Activated T-helper 1 cell treated with anti-CD3 and anti-CD28 coated beads, Interleukin-2, amount 50 U/mL, for 16 hours (primary cell): Measurements from ENCODE around the gene SPTB.
A peak's percentile ranks its signal among the peaks of the same experiment; 100 is the strongest.

Source experiments
- DNase-seq, 2 donors: peaks; one replicate each; pipeline ENCODE4 v3.0.0-alpha.2; 2020; ENCODE audit warnings: low read depth in 1 of 2, low spot score in 1 of 2

Gene SPTB

GRCh38 chr14:64755781-64756221 is 123.9 kb downstream of the SPTB start:
- peak; percentile 46 to 57 for DNase-seq

DNA sequence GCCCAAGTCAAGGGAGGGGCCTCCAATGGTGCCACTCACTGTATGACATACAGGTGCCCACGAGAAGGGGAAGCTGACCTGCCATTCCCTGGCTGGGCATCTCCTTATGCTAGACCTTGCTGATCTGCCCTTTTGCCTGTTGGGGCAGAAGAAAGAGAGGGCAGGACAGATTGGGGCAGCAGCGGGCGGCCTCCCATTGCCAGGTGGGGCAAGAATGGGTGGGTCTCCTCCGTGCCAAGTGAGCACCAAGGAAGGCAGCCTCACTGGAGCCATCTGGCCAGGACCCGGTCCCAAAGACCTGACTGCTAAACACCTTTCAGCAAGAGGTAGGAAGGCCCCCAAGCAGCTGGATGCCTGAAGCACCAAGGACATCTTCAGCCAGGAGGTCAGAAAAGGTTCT is 125.0 kb downstream of the SPTB start:
- no peak for DNase-seq

DNA sequence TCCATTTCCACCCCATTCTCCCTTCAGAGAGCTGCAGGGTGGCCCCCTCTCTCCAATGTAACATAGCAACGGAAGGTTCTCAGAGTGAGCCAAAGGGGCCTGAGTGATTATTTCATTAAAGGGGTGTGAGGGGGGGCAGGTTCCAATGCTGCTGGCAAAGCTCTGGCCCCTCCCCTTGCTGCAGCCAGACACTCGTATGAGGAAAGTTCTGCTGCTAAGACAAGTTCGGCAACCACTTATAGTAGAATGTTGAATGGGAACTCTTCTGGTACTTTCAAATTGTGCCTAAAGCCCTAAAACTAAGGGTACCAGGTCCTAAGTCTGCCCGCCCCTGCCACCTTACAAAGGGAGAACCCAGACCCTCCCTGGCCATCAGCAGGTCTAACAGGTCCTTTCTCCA is 125.7 kb downstream of the SPTB start:
- no peak for DNase-seq

DNA sequence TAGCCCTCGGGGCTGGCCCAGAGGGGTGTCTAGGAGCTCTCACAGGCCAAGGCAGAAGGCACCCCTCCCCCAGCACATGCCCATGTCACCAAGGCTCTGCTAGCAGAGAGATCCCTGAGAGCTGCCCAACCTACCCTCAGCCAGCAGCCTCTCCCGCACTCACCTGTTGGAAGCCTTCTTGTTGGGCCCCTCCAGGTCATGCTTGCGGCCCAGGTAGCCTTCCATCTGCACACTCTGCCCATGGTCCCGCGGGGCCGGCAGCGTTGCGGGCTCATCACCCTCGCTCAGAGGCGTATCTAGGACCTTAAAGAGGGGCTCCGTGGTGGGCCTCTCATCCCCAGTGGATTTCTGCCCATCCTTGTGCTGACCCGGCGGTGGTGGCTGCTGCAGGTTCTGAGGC is 126.3 kb downstream of the SPTB start:
- no peak for DNase-seq

DNA sequence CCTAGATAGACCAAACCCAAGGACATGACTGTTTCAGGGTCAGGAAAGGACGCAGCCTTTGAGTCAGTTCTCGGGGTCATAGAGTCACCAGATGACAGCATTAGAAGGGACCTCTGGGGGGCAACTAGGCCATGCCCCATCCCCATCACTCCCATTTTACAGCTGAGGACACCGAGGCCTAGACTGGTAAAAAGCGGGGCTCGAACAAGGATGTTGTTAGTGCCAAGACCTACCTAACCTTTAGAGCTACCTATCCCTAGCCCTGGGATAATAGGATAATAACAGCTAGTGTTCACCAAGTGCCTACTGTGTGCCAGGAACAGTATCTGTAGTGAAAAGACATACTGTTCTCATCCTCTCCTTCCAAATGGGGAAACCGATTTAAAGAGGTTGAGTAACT is 126.8 kb downstream of the SPTB start:
- DNase-seq = no peak

- DNase-seq = no peak
These were observed 130.6 kb downstream of the SPTB start for GRCh38 chr14:64748995-64749714.

- no peak for DNase-seq
These were observed 131.2 kb downstream of the SPTB start for GRCh38 chr14:64748521-64748920.

DNA sequence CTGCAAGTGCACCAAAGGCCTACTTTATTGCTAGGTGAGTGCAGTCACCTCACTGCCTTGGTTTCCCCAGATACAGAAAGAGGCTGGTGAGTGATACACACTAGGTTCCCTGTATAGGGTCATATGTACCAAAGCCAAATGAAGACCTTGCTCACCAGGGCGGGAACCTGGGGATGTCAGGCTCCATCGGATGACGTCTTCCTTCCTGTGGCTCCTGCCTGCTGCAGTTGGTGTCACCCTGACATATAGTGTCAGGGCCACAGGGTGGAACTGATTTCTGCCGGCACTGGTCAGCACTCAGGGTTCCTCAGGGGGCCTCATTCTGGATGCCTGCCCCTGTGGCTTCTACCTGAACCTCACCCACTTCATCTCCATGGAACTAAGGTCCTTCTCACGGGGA is 132.4 kb downstream of the SPTB start:
- DNase-seq = no peak

DNA sequence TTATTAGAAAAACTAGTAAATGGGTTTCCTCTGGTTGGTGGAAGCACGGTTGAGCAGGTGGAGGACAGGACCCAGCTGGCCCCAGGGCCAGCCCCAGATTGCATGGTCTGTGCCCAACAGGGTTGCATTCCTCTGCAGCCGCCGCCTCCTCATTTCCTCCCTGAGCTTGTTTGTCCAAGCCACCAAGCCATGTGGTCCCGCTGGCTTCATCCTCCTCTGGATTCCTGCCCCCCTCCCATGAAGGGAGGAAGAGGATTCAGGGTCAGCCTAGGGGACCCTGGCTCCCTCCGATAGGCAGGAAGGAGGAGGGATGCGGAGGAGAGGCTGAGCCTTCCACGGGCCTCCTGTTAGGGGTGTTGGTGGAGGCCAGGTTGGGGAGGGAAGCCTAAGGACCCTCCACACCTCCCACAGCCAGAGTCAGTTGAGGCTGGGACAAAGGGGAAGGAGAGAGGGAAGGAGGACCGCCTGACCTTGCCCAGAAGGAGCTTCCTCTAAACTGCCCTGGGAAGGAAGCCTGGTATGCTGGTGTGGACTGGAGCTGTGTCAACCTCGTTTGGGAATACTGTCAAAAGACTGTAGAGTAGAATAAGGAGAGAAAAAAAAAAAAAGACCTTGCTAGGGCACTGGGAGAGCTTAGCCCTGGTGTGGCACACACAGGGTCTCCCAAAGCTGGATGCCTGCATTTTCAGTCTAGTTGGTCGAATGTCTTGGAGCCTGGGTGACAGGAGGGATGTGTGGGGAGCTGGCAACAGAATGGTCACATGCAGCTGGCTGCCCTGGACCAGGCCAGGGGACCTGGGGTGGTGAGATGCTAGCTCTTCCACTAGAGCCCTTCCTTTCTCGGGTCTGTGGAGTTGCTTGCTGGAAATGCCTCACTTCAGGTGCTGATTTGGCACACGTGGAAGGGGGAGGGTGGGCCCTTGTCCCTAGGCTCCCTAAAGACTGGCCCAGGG is 133.1 kb downstream of the SPTB start:
- DNase-seq = no peak

- no peak for DNase-seq
These were observed 134.1 kb downstream of the SPTB start for GRCh38 chr14:64745511-64746091.

DNA sequence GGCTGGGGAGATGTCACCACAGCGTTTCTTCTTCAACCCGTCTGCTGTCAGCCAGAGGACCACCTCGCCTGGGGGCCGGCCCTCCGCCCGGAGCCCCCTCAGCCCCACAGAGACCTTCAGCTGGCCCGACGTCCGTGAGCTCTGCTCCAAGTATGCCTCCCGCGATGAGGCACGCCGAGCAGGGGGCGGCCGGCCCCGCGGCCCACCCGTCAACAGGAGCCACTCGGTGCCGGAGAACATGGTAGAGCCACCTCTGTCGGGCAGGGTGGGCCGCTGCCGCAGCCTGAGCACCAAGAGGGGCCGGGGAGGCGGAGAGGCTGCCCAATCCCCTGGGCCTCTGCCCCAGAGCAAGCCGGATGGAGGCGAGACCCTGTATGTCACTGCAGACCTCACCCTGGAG is 136.6 kb downstream of the SPTB start:
- no peak for DNase-seq

DNA sequence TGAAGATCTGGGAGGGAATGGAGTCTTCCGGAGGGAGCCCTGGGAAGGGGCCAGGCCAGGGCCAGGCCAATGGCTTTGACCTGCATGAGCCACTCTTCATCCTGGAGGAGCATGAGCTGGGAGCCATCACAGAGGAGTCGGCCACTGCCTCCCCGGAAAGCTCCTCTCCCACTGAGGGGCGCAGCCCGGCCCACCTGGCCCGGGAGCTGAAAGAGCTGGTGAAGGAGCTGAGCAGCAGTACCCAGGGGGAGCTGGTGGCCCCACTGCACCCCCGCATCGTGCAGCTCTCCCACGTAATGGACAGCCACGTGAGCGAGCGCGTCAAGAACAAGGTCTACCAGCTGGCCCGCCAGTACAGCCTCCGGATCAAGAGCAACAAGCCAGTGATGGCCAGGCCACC is 137.7 kb downstream of the SPTB start:
- no peak for DNase-seq

GRCh38 chr14:64741200-64741599 is 138.5 kb downstream of the SPTB start:
- no peak for DNase-seq

DNA sequence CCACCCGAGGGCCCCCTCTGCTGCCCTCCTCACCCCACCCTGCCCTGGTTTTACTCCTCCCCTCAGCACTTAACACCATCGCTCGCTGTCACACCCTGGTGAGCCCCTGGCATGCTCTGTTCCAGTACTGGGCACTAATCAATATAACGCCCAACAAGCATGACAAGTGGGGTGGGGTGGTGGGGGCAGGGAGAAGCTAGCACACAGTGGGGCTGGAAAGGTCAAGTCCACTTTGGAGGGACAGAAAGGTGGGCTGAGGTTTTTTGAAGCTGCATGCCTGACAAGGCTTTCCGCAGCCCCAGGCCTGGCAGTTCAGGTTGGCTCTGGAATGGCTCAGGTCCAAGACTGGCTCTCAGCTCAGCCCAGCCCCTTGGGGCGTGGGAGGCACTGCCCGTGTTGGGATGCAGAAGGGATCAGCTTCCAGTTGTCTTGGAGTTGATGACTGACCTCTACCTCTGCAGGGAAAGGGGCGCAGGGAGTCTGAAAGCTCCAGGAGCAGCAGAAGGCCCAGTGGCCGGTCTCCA is 141.4 kb downstream of the SPTB start:
- DNase-seq = no peak

GRCh38 chr14:64737391-64738280 is 142.1 kb downstream of the SPTB start:
- no peak for DNase-seq

DNA sequence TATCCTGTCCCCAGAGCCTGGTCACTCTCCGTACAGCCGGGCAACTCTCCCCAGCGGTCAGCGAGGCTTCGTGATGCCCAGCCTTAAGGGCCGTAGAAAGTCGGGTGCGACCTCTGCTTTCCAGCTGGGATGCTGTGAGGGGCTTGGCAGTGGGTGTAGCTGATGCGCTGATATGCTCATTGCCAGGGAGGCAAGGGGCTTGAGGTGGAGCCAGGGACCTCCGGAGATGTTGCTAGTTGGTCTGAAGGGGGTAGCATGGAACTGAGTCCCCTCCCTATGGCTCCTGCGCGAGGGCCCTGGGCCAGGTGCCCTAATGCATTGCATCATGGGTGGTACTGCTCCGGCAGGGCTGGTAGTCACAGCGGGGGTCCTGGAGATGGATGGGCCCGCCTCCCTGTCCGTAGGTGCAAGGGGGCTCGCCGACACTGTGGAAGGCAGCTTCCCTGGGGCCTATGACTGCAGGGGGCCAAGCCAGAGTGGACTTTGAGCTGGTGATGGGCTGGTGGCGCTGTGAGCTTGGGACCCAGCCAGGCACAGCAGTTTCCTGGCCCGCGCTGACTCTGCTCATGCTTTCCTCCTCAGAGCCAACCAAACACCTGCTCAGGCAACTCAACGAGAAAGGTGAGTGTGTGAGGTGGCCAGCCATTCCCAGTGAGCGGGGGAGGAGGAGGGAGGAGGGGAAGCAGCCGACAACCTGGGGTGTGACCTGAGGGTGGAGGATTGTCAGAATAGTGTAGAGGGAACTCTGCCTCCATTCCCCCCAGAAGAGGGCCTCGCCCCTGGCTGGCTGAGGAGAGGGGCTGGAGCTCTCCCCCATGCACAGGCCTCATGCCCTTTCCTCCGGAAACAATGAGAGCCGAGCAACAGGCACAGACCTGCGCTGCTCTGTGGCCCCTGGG is 143.2 kb downstream of the SPTB start:
- no peak for DNase-seq

DNA sequence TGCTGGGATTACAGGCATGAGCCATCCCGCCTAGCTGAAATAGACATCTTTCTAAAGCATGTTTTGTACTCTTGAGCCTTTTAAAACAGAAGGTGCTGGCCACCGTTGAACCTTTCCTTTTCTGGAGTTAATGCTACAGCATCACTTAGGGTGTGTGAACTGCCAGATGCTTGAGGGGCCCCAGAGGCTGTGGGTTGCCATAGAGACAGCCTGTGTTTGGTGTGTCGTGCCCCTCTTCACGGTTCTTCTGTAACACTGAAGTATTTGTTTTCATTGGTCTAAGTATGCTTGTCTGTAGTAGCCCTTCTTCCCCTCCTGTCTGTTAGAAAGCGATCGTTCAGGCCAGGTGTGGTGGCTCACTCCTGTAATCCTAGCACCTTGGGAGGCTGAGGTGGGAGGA is 144.7 kb downstream of the SPTB start:
- no peak for DNase-seq

DNA sequence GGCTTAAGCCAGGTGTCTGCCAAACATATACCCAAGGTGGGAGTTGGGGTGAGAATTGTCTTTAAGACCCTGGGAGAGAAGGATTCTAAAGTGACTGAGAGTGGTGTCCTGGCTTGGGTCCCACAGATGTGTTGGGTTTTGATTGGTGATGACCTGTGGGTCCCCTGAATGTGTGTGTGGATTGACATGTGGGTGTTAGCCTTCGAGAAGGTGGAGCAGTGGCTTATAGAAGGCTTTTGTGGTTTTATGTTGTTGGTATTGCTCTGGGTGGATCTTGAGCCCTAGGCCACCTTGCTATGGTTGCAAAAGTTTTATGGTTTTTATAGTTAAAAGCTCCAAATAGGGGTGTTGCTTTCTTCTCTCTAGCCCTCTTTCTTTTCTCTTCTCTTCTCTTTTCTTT is 145.8 kb downstream of the SPTB start:
- no peak for DNase-seq

DNA sequence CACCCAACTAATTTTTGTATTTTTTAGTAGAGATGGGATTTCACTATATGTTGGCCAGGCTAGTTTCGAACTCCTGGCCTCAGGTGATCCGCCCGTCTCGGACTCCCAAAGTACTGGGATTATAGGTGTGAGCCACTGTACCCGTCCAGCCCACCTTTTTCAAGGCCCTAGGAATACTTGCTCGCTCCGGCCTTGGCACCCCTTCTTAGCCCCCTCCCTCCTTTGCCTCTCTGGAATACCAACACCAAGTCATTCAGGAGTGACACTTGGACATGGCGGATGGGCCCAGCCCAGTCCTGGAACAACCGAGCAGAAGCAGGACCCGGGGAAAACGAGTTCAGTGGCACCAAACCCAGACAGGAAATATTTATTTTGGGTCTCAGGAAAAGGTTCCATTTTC is 146.4 kb downstream of the SPTB start:
- no peak for DNase-seq
